ENCODE results near the gene IRF5.

DNA sequence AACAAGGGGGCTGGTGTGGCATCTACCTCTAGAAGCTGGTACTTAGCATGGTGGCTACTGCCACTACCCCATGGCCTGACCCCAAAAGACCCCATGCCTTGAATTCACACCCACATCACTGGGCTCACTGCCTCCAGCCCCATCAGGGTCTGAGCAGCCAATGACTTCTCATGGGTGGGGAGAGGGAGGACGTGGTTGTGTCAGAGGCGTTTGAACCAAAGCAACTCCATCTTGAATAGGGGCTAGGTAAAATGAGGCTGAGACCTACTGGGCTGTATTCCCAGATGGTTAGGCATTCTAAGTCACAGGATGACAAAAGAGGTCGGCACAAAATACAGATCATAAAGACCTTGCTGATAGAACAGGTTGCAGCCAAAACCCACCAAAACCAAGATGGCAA is 42.4 kb upstream of the IRF5 start:
- TF ChIP-seq, protein P1, sequence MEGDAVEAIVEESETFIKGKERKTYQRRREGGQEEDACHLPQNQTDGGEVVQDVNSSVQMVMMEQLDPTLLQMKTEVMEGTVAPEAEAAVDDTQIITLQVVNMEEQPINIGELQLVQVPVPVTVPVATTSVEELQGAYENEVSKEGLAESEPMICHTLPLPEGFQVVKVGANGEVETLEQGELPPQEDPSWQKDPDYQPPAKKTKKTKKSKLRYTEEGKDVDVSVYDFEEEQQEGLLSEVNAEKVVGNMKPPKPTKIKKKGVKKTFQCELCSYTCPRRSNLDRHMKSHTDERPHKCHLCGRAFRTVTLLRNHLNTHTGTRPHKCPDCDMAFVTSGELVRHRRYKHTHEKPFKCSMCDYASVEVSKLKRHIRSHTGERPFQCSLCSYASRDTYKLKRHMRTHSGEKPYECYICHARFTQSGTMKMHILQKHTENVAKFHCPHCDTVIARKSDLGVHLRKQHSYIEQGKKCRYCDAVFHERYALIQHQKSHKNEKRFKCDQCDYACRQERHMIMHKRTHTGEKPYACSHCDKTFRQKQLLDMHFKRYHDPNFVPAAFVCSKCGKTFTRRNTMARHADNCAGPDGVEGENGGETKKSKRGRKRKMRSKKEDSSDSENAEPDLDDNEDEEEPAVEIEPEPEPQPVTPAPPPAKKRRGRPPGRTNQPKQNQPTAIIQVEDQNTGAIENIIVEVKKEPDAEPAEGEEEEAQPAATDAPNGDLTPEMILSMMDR (IDR thresholded peaks at IDR 0.05; ENCODE audit: poor library complexity, severe bottlenecking): no peak
- no peak for TF ChIP-seq TAF1 (IDR thresholded peaks at IDR 0.05; ENCODE audit: low read depth)
- no peak for TF ChIP-seq POLR2AphosphoS5 (IDR thresholded peaks at IDR 0.05)
- TF ChIP-seq, protein P2, sequence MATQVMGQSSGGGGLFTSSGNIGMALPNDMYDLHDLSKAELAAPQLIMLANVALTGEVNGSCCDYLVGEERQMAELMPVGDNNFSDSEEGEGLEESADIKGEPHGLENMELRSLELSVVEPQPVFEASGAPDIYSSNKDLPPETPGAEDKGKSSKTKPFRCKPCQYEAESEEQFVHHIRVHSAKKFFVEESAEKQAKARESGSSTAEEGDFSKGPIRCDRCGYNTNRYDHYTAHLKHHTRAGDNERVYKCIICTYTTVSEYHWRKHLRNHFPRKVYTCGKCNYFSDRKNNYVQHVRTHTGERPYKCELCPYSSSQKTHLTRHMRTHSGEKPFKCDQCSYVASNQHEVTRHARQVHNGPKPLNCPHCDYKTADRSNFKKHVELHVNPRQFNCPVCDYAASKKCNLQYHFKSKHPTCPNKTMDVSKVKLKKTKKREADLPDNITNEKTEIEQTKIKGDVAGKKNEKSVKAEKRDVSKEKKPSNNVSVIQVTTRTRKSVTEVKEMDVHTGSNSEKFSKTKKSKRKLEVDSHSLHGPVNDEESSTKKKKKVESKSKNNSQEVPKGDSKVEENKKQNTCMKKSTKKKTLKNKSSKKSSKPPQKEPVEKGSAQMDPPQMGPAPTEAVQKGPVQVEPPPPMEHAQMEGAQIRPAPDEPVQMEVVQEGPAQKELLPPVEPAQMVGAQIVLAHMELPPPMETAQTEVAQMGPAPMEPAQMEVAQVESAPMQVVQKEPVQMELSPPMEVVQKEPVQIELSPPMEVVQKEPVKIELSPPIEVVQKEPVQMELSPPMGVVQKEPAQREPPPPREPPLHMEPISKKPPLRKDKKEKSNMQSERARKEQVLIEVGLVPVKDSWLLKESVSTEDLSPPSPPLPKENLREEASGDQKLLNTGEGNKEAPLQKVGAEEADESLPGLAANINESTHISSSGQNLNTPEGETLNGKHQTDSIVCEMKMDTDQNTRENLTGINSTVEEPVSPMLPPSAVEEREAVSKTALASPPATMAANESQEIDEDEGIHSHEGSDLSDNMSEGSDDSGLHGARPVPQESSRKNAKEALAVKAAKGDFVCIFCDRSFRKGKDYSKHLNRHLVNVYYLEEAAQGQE (IDR thresholded peaks at IDR 0.05; ENCODE audit: borderline replicate concordance): no peak

Data from neural cell (in vitro differentiated cells).